Fibroblast of peridontal ligament (primary cell): ENCODE data around the gene MYO16.
A peak's percentile ranks its signal among the peaks of the same experiment; 100 is the strongest.

Experiments
- DNase-seq: peaks from one replicate; pipeline ENCODE4 v3.0.0-alpha.2; 2010; ENCODE audit errors: extremely low read depth

Gene MYO16

GRCh38 chr13:108629181-108629752, at the start of gene MYO16:
TSS of gene MYO16 (plus strand) at chr13:108629611. CDS start at chr13:108629845, 234 bp downstream.
- no peak for DNase-seq

- no peak for DNase-seq
Observed at GRCh38 chr13:108586826-108587225, 42.6 kb upstream of the MYO16 start.

DNA sequence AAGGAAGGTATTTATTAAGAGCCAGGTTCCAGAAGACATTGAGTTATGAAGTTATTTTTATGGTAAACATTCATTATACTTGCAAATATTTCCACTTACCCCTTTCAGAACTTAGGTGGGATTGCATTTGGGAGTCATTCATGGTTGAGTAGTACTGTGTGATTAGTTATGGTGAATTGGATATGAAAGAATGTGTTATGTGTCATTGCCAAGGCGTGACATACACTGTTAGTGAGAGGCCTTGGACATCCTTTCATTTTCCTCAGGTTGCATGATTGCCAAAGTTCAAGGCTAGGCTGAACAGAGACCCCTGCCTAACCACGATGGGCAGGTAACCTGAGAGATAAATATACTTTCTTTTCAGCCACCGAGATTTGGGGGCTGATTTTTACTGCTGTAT, 40.9 kb upstream of the MYO16 start:
- no peak for DNase-seq

- DNase-seq = no peak
Observed at GRCh38 chr13:108594153-108594552, 35.3 kb upstream of the MYO16 start.

- no peak for DNase-seq
Observed at GRCh38 chr13:108595436-108596274, 33.8 kb upstream of the MYO16 start.

DNA sequence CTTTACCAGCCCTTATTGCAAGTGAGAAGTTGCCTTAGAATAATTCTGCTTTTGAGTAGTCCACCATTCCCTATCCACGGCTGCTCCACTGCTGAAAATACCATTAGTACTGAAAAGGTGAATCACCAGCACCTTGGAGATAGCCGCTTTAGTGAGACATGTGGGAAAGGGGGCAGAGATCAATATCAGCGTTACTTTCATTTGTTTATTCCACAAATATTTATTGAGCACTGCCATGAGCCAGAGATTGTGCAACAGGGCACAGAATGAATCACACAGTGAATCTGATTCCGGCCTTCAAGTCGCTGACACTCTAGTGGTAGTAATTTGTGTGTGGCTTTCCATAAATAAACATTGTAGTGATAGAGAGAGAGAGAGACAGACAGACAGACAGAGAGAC, 31.5 kb upstream of the MYO16 start:
- DNase-seq = no peak

DNA sequence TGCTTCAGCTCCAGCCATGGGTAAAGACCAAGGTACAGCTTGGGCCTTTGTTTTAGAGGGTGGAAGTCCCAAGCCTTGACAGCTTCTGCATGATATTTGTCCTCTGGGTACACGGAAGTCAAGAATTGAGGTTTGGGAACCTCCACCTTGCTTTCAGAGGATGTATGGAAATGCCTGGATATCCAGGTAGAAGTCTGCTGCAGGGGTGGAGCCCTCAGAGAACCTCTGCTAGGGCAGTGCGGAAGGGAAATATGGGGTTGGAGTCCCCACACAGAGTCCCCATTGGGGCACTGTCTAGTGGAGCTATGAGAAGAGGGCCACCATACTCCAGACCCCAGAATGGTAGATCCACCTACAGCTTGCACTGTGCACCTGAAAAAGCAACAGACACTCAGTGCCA, 23.0 kb upstream of the MYO16 start:
- DNase-seq = no peak

DNA sequence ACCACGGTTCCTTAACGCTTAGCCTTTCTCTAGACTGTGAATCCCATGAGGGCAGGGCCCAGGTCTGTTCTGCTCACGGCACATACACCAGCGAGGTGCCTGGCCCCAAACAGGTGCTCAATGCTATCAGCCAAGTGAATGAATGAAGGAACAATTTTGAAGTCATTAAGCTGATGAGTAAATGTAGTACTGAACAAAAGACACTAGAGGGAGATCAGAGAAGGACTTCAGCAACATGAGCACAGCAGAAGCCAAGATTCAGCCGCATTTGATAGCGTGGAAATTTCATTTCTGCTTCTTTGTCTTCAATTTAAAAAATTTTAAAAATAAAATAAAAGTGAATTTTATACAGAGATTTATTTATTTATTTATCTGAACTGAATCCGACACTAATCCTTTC, 20.1 kb upstream of the MYO16 start:
- peak; percentile 37 for DNase-seq

DNA sequence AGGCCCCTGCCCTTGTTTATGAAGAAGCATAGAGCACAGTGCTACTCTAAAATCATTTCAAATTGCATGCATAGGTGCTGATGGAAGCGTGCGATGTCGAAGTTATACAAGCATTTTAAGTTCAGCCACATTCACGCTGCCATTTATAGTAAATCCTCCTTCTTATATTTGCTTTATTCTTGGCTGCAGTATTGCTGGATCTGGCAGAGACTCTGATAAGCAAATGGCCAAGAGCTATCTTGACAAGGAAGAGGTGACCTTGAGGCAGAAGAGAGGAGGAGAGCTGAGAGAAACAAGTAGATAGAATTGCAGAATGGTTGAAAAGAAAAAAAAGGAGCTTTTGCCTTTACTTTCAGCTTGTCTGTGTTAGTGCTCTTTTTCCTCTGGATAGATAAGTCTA, 18.9 kb upstream of the MYO16 start:
- no peak for DNase-seq

- no peak for DNase-seq
Observed at GRCh38 chr13:108615241-108615640, 14.2 kb upstream of the MYO16 start.

DNA sequence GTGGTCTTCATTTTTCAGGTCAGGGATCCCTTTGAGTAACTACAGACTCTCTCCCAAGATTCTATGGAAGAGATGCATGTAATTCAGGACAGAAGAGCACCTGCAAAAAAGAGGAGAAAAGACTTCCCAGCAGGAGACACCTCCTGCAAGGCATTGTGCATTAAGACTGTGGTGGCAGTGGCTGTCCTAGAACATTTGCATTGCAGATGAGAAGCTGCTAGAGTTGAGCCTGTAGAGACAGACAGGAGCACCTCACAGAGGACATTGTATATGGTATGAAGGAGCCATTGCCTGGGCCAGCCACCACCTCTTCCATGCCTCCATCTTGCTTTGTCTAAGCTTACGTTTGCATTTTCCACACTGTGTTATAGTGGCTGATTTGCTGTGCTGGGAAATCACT, 11.2 kb upstream of the MYO16 start:
- no peak for DNase-seq

DNA sequence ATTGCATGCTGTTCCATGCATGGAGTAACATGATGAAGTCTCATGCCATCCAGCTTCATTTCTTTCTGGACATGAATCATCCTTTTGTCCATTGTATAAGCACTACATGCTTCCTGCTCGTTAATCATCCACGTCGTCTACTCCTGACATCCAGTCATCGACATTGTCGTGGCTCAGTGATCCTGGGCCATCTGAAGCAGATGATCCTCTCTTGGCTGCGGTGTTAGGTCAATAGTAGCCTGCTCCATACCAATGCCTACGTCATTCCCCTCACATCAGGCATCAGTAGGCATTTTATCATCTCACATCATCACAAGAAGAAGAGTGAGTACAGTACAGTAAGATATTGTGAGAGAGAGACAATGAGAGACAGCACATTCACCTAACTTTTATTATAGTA, 7.9 kb upstream of the MYO16 start:
- DNase-seq = no peak

DNA sequence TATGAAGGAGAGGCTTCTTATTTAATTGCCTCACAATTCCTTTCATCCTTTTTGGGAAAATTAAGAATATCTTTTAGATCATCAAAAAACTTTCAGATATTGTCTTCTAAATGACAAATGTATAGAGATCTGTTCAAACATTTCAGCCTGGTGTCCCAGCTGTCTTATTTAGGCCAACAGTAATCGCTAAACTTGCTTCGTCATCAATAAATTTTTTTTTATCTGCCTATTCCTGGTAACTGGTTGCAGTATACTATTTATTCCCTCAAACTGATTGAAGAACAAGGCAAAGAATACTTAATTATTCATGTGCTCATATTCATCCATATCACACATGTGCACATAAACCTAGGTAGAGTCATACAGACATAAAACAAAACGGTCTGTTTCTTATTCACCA, 5.3 kb upstream of the MYO16 start:
- no peak for DNase-seq

DNA sequence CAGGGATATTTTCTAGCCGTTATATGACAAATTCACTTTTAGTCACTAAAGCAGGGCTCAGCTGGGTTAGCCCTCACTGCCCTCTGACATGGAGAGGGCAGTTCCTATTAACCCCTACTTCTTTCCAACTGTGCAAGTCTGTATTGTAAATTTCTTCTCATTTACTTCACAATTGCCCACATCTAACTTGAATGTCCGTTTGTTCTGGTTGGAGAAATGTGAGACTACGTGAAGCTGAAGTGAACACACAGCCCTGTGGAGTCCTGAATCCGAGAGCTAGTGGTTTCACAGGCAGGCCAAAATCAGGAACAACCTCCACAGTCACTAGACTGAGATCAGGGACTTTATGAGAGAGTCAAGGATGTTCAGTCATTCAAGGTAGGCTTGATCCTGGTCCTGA, 4.4 kb upstream of the MYO16 start:
- DNase-seq = no peak

DNA sequence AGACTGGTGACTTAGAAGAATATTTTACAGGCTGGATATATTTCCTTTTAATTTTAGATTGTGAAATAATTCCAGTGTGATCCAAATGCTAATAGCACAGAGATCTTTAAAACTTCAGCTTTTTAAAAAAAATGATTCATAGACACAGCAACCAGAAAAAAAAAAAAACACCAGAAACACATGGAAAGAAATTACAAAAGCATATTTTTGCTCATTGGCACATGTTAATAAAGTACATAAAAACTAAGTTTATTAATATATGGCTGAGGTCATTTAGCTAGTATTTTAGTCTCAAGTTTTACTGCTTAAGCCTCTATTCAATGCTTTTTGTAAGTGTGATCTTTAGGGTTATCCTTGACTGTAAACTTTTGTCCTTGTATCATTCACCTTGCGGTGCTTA, 577 bp downstream of the MYO16 start:
- DNase-seq = no peak

DNA sequence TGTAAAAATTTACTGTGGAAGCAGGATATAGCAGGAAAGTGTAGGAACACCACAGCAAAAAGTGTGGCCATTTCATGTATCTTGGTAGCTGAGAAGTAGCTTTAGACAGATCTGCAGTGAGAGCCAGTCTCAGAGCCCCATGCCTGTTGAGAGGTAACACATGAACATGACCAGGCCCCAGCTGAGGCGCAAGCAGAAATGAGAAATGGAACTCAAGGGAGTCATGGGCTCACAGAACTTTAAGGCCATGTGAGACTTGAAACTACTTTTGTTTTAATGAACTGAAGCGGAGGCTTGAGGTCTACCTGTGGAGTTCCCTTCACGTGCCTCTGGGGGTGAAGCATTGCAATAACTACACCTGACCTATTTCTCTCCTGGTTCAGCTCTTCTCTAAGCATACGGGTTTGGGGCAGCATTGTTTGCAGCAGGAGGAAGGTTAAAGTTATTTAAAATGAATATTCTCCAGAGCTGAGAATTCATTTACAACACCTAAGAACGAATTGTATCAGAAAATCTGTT, 3.3 kb downstream of the MYO16 start:
- no peak for DNase-seq

GRCh38 chr13:108638901-108639300, 9.5 kb downstream of the MYO16 start:
- DNase-seq = no peak

DNA sequence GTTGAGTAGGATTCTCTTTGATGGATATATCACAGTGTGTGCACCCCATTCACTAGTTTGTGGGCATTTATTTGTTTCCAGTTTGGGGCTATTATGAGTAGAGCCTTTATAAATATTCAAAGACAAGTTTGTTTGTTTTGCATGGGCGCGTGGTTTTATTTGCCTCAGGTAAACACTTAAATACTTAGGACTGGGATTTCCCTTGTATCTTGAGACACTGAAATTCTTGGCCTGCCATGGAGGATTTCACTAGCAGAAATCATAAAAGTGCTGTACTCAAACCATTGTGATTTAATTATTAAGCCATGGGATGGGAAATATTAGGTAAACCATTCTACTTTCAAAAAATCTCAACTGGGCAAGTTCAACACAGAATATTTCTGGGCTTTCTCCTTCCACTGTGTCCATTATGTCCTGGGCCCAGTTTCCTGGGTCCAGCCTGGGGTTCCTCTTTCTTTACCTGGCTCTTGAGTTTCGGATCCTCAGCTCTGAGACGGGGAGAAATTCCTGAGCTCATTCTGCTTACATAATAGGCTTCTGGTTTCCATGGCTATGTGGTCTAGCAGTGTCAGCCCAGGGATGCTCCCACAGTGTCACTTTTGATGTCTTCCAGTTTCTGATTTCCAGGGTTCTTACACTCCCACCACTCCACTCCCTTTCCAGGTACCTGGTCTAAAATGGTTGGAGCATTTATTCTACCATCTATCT, 14.4 kb downstream of the MYO16 start:
- DNase-seq = no peak

DNA sequence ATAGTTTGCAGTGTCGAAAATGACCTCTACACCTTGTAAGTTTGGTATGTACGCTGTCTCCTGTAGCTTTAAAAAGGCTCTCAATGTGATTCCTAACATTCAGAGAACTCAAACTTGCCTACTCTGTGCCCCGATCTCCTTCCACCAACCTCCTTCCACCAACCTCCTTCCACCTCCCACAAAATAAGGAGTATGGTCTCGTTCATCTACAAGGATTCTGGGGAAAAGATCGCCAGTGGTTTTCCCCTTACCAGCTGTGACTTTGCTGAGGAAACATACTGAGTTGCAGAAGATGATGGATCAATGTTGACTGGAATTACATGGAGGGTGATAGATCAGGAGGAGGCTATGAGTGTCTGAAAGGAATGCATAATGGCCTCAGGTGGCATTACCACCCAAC, 16.0 kb downstream of the MYO16 start:
- DNase-seq = no peak

DNA sequence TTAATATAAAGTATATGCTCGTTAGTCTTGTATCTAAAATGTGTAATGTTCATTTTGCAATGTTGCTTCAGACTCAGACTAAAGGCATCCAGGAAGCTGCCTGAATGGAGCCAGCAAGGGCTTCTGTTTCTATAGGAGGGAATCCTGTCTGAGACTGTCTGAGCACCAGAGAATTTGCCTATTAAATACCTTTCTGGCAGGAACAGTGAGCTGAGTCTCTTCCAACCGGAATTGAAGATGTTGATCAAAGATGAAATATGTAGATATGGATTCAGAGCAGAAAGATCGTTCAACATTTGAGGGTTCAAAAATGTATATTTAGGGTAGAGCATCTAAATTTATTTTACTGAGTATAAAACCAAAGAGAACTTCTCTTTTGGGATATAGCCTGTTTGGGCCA, 20.9 kb downstream of the MYO16 start:
- DNase-seq = no peak

DNA sequence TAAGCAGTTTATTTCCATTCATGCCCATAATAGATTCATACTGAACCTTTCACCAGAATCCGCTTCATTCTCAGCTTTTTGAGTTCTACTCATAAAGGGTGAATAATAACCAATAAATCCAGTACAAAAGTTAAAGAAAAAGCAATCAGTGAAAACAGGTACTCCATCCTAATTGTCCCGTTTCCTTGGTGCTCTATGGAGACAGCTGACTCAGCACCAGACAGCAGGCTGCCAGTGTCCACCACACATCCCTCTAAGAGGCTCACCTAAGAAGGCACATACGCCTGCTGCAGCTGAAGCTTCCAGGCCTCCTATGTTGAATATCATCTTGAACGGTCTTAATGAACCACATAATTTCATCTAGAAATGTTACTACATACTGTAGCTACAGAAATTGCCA, 27.3 kb downstream of the MYO16 start:
- DNase-seq = no peak

GRCh38 chr13:108657519-108657918, 28.1 kb downstream of the MYO16 start:
- DNase-seq = no peak

GRCh38 chr13:108662528-108662927, 33.1 kb downstream of the MYO16 start:
- DNase-seq = no peak
